Panc1 (cell line): ENCODE results near the gene CACNB3. TPM values are rescaled to one million over a fixed set of nuclear protein-coding genes. Genes with fewer than 3 reads are reported as not detected.

Source experiments
- ATAC-seq: fragments of 200-7000 bp; cut with Tn5 transposase; 2 replicates; pipeline ENCODE4 v1.9.1; 2020; ENCODE audit warnings: mild to moderate bottlenecking, moderate library complexity
- BruUV-seq: library from RNA; stranded (reverse); fragments of 400-500 nt; replicated peaks from 2 replicates; lab custom pipeline; 2021; lab: Mats Ljungman, UMichigan
- CTCF ChIA-PET: fragments of 300-600 bp; sonication (Branson Sonifier 250); formaldehyde crosslinking; loops from one replicate; lab custom pipeline; 2022; ENCODE audit warnings: antibody characterized with exemption; lab: Charles Lee
- POLR2A ChIA-PET: fragments of 300-600 bp; sonication (Branson Sonifier 250); formaldehyde crosslinking; loops from one replicate; lab custom pipeline; 2022; ENCODE audit warnings: antibody characterized with exemption; lab: Charles Lee
- DNase-seq: peaks from one replicate; pipeline ENCODE4 v3.0.0-alpha.2; 2010; ENCODE audit warnings: low read depth, low spot score
- H3K27ac ChIP-seq: 2 replicates; pipeline ENCODE4 v1.5.1; 2011; ENCODE audit warnings: mild to moderate bottlenecking, low read length, inconsistent platforms
- H3K27me3 ChIP-seq: fragments of 200-500 bp; sonication (Bioruptor generic); 2 replicates; pipeline ENCODE4 v1.6.0; 2014; ENCODE audit warnings: low read length, inconsistent platforms; ENCODE audit not compliant: control insufficient read depth, insufficient read depth
- H3K36me3 ChIP-seq: fragments of 200-500 bp; sonication (Bioruptor generic); 2 replicates; pipeline ENCODE4 v1.5.1; 2014; ENCODE audit warnings: inconsistent platforms, mild to moderate bottlenecking, low read length, moderate library complexity; ENCODE audit not compliant: control insufficient read depth, insufficient read depth
- H3K4me1 ChIP-seq: 2 replicates; pipeline ENCODE4 v1.5.1; 2011; ENCODE audit warnings: inconsistent platforms, mild to moderate bottlenecking, low read length, moderate library complexity; ENCODE audit not compliant: control insufficient read depth, insufficient read depth
- H3K4me3 ChIP-seq, 2 experiments: 2 replicates each; pipeline ENCODE4 v1.5.1; 2011 to 2012; ENCODE audit warnings: low read depth in 2 of 2, low read length in 2 of 2, mild to moderate bottlenecking in 2 of 2, inconsistent platforms in 1 of 2, moderate library complexity in 1 of 2
- H3K9me3 ChIP-seq: fragments of 200-500 bp; sonication (Bioruptor generic); 2 replicates; pipeline ENCODE4 v1.5.1; 2014; ENCODE audit warnings: low read depth, mild to moderate bottlenecking, inconsistent platforms, low read length, moderate library complexity; ENCODE audit not compliant: control insufficient read depth, insufficient read depth
- CTCF ChIP-seq: fragments of 450-650 bp; IDR thresholded peaks from 2 replicates; pipeline ENCODE4 v1.5.1; 2017; ENCODE audit warnings: mild to moderate bottlenecking
- POLR2AphosphoS5 ChIP-seq: IDR thresholded peaks from 2 replicates; pipeline ENCODE4 v1.6.1; 2012; ENCODE audit warnings: mild to moderate bottlenecking, low read depth, low read length, moderate library complexity
- SIN3A ChIP-seq: IDR thresholded peaks from 2 replicates; pipeline ENCODE4 v1.6.1; 2012; ENCODE audit warnings: low read depth, mild to moderate bottlenecking, low read length, moderate library complexity, borderline replicate concordance; ENCODE audit not compliant: insufficient read depth
- TCF7L2 ChIP-seq: IDR thresholded peaks from 2 replicates; pipeline ENCODE4 v1.6.1; 2011; ENCODE audit warnings: mild to moderate bottlenecking, low read depth, low read length, inconsistent platforms
- in situ Hi-C: cut with HindIII; loops from 2 replicates; pipeline ENCODE4 v1.10.0; 2016; ENCODE audit warnings: low sequenced_read_pairs, low pct_unique_long_range_greater_than_20kb
- intact Hi-C: fragments of 100-400 bp; cut with micrococcal nuclease; formaldehyde crosslinking; loops from one replicate; pipeline ENCODE4 v1.10.0; 2022; ENCODE audit not compliant: unreplicated experiment
- total RNA-seq: library from RNA; stranded (reverse); gene quantifications from one replicate; pipeline ENCODE4 v1.2.1, GENCODE V29; 2021; ENCODE audit not compliant: unreplicated experiment
- TF ChIP-seq, protein P1 (sequence below), 2 experiments: IDR thresholded peaks; 2 replicates each; pipeline ENCODE4 v1.6.1; 2011 to 2012; ENCODE audit warnings: low read depth in 2 of 2, control low read depth in 1 of 2, low read length in 1 of 2, mild to moderate bottlenecking in 1 of 2, moderate library complexity in 1 of 2; ENCODE audit not compliant: insufficient read depth in 1 of 2

CACNB3 gene
- total RNA-seq, 1 experiment from 2014 or later = 40.5 TPM

DNA sequence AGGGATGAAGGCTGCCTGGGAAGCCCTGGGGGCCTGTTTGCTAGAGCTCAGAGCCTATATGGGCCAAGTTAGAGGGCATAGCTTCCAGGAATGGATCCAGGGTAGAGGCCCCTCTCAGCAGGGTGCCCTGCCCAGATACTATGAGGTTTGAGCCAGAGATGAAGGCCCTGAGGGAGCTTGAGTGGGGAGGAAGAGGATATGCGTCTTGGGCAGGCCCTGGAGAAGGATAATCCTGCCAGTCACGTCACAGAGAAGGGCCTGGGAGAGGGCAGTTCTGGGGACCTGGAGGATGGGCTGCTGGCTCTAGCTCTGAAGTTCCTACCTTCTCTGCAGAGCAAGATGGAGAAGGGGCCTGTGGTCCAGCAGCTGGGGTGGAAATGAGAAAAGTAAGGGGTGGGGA is 5.9 kb upstream of the CACNB3 start:
- Histone ChIP-seq H3K4me1 (peaks cover 20% of the 10 kb centered on the region), H3K36me3 (no peaks in the 10 kb centered on the region), H3K4me3 (no peak overlapping the region), H3K27ac (no peak overlapping the region), H3K27me3 (no peaks in the 10 kb centered on the region), H3K9me3 (no peaks in the 10 kb centered on the region)
- ATAC-seq = no peak
- in situ Hi-C loops (no loop called here), intact Hi-C loops (no loop called here)
- CTCF ChIA-PET = interaction anchor here (1.0 to 1.2 kb wide), 2 partner anchors 19 to 59 kb away, joined by 3 to 5 read pairs; no protein-coding TSS in a partner anchor
- no peak for TF ChIP-seq CTCF
- no peak for TF ChIP-seq SIN3A
- no peak for TF ChIP-seq TCF7L2
- TF ChIP-seq, protein P1, sequence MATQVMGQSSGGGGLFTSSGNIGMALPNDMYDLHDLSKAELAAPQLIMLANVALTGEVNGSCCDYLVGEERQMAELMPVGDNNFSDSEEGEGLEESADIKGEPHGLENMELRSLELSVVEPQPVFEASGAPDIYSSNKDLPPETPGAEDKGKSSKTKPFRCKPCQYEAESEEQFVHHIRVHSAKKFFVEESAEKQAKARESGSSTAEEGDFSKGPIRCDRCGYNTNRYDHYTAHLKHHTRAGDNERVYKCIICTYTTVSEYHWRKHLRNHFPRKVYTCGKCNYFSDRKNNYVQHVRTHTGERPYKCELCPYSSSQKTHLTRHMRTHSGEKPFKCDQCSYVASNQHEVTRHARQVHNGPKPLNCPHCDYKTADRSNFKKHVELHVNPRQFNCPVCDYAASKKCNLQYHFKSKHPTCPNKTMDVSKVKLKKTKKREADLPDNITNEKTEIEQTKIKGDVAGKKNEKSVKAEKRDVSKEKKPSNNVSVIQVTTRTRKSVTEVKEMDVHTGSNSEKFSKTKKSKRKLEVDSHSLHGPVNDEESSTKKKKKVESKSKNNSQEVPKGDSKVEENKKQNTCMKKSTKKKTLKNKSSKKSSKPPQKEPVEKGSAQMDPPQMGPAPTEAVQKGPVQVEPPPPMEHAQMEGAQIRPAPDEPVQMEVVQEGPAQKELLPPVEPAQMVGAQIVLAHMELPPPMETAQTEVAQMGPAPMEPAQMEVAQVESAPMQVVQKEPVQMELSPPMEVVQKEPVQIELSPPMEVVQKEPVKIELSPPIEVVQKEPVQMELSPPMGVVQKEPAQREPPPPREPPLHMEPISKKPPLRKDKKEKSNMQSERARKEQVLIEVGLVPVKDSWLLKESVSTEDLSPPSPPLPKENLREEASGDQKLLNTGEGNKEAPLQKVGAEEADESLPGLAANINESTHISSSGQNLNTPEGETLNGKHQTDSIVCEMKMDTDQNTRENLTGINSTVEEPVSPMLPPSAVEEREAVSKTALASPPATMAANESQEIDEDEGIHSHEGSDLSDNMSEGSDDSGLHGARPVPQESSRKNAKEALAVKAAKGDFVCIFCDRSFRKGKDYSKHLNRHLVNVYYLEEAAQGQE (IDR thresholded peaks at IDR 0.05; ENCODE audit: insufficient read depth in 1 of 2, low read depth in 2 of 2, low read length in 1 of 2) = no peak
- no peak for TF ChIP-seq POLR2AphosphoS5
- DNase-seq = no peak
- no TSS peak for BruUV-seq
- POLR2A ChIA-PET = no interaction called here

GRCh38 chr12:48813465-48814261 is 4.6 kb upstream of the CACNB3 start:
- Histone ChIP-seq H3K4me3 (peak overlapping the region; percentile 57 to 89), H3K4me1 (peaks cover 26% of the 10 kb centered on the region), H3K9me3 (no peaks in the 10 kb centered on the region), H3K27ac (peak overlapping the region; percentile 73), H3K27me3 (no peaks in the 10 kb centered on the region), H3K36me3 (no peaks in the 10 kb centered on the region)
- CTCF ChIA-PET = interaction anchor here (1.7 kb wide), 1 partner anchor 18 kb away, joined by 7 read pairs; no protein-coding TSS in a partner anchor
- no peak for TF ChIP-seq TCF7L2
- TF ChIP-seq POLR2AphosphoS5 = no peak
- TF ChIP-seq, protein P1 (IDR thresholded peaks at IDR 0.05; ENCODE audit: insufficient read depth in 1 of 2, low read depth in 2 of 2, low read length in 1 of 2) = no peak
- no peak for TF ChIP-seq SIN3A
- TF ChIP-seq CTCF = no peak
- no peak for DNase-seq
- no peak for ATAC-seq
- intact Hi-C loops (no loop called here), in situ Hi-C loops (no loop called here)
- BruUV-seq = no TSS peak
- POLR2A ChIA-PET = no interaction called here
